Nucleus accumbens (tissue), 56 donors: ENCODE data around the gene NEK11.

Source experiments
- DNase-seq, 56 donors: peaks; one replicate each; lab custom pipeline; 2025; lab: John Stamatoyannopoulos, UW

The NEK11 gene

DNA sequence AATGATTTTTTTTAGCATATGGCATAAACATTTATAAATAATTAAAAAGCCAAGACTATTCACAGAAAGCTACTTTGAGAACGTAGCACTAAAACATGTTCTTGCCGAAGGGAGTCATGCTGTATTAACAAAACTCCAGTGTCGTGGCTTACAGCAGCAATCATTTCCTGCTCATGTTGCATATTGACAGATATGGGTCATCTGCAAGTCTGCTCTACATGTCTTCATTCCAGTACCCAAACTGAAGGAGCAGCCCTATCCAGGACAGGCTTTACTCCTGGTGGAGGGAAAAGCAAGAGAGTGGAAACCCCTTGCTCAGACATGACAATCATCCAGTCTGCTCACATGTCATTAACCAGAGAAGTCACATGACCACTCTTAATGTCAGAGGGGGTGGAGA lies 87.6 kb downstream of the NEK11 start:
- no peak for DNase-seq

- no peak for DNase-seq
Observed at GRCh38 chr3:131125684-131126083, 99.0 kb downstream of the NEK11 start.

GRCh38 chr3:131140891-131141290 lies 114.2 kb downstream of the NEK11 start:
- DNase-seq: no peak

DNA sequence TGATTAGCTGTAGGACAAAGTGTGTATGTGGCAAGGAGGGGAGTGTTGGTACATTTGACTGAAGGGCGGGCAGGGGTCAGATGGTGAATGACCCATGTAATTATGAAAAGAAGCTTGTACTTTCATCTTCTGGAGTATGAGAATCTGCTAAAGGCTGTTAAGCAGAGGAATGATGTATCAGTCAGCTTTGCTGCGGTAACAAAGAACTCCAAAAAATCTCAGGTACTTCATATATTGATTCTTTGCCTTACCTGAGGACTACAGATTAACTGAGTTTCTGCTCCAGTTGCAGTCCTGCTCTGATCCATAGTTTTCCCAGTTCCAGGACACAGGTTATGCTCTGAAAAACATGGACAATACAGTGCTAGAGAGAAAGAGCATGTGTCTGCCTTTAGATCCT lies 115.1 kb downstream of the NEK11 start:
- DNase-seq: no peak

- DNase-seq: no peak
Observed at GRCh38 chr3:131142580-131142979, 115.9 kb downstream of the NEK11 start.

DNA sequence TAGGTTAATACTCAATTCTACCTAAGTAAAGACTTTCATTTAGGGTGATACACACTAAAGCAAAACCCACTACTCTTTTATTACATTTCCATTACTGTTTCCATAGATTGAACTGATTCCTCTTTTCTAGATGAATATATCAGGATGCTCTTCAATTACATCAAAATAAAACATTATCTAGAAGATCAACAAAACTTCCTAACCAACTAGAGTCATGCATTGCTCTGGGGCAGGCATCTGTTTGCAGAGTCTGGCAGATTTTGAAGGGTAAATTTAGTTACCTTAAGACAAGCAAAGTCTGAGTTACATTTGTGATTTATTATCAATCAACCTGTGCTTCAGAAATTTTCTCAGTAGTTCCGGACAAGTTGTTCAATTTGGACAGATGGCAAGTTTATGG lies 117.1 kb downstream of the NEK11 start:
- DNase-seq: no peak

DNA sequence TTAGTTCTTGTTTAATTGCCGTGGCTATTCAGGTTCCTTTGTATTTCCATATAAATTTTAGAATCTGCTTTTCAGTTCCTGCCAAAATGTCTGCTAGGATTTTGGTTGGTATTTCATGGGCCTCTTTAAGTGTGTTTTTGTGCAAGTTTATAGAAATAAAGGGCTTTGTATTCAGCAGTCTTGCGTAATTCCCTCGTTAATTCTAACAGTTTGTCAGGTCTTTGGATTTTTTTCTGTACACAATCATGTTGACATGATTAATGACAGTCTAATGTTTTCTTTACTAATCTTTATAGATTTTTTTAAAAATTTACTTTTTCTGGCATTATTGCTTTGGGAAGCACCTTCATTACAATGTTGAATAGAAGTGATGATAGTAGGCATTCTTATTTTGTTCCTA lies 120.9 kb downstream of the NEK11 start:
- no peak for DNase-seq

DNA sequence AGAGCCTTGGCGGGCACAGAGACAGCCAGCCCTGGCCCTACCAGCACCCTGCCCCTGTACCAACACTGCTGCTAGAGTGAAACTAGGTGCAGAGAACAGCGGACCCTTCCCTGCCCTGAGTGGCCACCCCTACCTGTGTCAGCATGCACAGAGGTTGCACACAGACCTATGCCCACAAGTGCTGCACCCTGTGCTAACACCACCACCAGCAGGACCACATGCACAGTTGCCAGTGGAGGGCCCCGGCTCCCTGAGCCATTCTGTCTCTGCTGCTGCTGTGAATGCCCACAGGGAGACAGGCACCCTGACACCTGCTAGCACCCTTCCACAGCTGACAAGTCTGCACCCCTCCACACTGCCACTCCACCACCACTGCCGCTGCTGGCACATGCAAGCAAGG lies 131.8 kb downstream of the NEK11 start:
- DNase-seq: no peak

DNA sequence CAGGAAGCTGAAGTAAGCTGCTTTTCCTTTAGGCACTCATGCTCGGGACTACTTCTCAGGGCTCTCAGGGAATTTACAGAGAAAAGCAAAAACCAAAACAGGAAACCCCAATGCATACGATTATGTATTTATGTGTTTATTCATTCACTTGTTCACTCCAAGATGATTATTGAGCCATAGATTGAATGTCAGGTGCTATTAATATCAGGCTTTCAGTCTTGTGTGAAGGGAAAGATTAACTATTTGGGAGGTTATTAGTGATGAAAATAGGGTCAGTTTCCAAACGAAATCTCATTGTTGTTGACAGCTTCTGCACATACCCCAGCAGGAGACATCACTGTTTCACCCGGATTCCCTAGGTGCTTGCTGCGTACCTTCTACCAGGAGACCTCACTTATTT lies 135.8 kb downstream of the NEK11 start:
- no peak for DNase-seq

- peak in 2 of 56 donors; percentile 1 to 13 for DNase-seq
Observed at GRCh38 chr3:131167867-131168266, 141.2 kb downstream of the NEK11 start.

DNA sequence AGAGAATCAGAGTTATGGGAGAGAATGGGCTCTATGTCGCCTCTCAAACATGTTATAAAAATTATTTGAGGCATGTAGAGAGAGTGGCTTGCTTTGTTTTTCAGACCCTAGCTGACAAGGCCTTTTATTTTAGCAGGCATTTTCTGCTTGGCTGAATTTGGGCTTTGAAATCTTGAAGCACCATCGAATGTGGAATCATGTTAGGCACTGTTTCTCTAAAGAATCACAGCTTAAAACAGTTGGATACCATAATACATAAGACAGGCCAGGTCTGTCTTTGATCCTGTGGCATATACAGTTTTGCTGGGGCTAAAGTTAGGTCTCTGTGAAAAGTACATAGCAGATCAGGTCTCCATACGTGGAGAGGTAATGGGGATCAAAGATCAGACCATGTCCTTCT lies 142.7 kb downstream of the NEK11 start:
- no peak for DNase-seq

DNA sequence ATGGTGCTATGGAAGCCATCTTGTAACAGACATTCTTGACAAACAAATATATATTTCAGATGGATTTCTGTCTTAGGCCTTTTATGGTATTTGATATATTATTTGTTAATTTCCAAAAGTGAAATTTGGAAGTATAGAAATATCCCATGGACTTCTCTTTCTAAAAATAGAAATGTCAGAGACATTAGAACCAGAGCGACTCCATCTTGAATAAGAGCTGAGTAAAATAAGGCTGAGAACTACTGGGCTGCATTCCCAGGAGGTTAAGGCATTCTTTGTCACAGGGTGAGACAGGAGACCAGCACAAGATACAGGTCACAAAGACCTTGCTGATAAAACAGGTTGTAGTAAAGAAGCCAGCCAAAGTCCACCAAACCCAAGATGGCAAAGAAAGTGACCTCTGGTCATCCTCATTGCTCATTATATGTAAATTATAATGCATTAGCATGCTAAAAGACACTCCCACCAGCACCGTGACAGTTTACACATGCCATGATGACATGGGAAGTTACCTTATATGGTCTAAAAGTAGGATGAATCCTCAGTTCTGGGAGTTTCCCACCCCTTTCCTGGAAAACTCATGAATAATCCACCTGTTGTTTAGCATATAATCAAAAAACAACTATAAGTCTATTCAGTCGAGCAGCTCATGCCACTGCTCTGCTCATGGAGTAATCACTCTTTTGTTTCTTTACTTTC lies 146.0 kb downstream of the NEK11 start:
- DNase-seq: no peak

DNA sequence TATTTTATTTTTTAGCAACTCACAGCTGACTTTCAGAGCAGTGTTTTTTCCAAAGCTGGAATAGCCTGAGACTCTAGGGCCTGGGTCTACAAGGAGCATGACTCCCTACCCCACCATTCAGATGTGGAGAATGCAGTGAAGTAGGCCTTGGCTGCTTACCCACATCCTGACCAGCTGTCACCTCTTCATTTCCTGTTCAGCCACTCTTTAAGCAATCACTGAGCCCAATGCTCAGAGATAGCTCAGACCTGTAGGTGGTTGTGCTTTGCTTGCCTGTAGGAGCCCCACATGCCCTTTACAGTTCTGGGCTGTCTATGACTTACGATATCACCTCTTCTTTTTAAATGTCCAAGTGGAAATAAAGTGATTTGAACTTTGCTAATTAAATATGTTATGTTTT lies 148.1 kb downstream of the NEK11 start:
- no peak for DNase-seq

DNA sequence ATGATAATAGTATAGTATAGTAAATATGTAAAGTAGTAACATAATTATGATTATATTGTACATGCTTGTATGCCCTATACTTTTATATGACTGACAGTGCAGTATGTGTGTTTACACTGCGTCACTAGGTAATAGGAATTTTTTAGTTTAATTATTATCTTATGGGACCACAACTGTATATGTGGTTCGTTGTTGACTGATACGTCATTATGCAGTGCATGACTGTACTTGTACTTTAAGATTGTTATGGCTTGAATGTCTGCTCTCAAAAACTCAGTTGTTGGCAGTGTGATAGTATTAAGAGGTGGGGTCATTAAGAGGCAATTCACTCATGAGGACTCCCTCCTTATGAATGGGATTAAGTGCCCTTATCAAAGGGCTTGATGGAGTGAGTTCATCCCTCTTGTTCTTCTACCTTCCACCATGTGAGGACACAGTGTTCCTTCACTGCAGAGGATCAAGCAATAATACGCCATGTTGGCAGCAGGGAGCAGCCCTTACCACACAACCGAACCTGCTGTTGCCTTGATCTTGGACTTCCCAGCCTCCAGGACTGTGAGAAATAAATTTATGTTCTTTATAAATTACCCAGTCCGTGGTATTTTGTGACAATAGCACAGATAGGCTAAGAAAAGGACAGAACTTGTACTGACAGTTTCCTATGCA lies 152.2 kb downstream of the NEK11 start:
- DNase-seq: no peak

DNA sequence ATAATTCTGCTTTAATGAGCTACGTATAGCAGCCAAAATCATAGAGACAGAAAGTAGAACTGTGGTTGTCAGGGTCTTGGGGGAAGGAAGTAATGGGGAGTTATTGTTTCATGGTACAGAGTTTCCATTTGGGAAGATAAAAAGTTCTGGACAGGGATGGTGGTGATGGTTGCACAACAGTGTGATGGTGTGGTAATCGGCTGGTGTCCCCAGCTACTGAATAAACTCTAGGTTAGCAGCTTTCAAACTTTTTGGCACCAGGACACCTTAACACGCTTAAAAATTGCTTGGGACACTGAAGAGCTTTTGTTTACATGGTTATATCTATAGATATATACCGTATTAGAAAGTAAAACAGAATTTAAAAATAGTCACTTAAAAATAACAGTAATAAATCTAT lies 166.0 kb downstream of the NEK11 start:
- no peak for DNase-seq

DNA sequence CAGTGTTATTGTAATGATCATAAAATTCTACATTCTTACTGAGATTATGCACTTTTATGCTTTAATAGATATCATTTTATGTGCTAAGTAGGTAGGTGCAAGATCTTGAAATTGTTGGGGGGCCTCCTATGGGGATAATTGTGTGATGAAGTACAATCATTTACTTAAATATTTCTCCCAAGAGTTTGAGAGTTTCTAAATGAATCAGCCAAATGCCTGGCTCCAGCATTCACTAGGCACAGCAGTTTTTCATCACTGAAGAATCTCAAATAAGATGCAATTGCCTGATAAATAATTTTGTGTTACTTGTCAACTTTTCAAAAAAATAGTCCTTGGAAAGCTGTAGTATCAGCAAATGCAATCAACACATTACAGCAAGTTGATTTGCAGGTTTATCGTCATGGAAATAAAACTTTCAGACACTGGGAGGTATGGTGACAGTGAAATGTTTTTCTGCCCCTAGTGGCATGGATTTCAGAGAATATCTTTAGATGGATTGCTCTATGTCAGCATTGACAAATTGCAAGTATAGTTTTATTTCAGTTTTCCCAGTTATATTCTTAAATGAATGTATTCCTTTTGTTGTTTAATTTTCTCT lies 167.1 kb downstream of the NEK11 start:
- no peak for DNase-seq

- DNase-seq: no peak
Observed at GRCh38 chr3:131194816-131195215, 168.1 kb downstream of the NEK11 start.

GRCh38 chr3:131200636-131201199 lies 174.0 kb downstream of the NEK11 start:
- DNase-seq: no peak

- DNase-seq: no peak
Observed at GRCh38 chr3:131216330-131216729, 189.7 kb downstream of the NEK11 start.

DNA sequence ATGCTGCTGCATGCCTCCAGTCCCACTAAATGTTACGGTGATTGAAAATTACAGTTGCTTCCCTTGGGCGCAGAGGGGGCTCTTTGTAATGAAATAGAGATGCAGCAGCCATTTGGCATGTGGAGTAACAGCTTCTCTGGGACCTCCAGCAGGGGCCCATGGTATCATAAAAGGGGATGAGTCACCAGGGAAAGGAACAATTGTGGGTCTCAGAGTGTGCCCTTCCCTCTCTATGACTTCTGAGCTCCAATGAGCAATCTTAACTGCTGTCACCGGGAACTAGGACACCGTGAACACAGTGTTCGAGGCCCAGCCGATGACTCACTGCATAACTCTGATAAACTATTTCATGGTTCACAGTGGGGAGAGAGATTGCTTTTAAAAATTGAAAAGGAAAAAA lies 190.1 kb downstream of the NEK11 start:
- DNase-seq: peak in 5 of 56 donors; percentile 1 to 23 (median 13)

DNA sequence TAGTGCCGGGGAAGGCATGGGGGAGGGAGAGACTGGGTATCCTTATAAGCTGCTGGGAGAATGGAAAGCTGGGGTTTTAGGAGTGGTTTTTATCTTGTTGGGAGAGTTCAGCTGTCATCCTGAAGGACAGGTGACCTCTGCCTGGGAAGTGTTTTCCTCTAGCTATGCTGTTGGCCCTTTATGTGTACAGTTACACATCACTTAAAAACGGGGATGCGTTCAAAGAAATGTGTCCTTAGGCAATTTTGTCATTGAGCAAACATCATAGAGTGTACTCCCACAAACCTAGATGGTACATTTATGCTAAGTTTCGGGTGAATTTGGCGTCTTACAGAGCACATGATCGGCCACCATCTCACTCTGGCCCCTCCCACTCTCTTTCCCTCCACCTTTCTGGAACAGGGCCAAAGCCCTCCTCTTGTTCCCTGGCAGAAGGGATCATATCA lies 190.6 kb downstream of the NEK11 start:
- no peak for DNase-seq

GRCh38 chr3:131218196-131218595 lies 191.5 kb downstream of the NEK11 start:
- no peak for DNase-seq
